GM18873 (cell line): ENCODE results near the gene PANK4.
"Not testable (repeated sequence)": the region's sequence is repeated elsewhere in the genome, so short reads cannot be mapped to it uniquely, and the experiment has no call there.

ENCODE experiments used
- ATAC-seq: cut with Tn5 transposase; IDR thresholded peaks from one replicate; pipeline ENCODE4 v1.9.1; 2021; ENCODE audit warnings: mild to moderate bottlenecking, moderate library complexity, moderate number of reproducible peaks; ENCODE audit not compliant: unreplicated experiment, low FRiP score

The PANK4 gene

DNA sequence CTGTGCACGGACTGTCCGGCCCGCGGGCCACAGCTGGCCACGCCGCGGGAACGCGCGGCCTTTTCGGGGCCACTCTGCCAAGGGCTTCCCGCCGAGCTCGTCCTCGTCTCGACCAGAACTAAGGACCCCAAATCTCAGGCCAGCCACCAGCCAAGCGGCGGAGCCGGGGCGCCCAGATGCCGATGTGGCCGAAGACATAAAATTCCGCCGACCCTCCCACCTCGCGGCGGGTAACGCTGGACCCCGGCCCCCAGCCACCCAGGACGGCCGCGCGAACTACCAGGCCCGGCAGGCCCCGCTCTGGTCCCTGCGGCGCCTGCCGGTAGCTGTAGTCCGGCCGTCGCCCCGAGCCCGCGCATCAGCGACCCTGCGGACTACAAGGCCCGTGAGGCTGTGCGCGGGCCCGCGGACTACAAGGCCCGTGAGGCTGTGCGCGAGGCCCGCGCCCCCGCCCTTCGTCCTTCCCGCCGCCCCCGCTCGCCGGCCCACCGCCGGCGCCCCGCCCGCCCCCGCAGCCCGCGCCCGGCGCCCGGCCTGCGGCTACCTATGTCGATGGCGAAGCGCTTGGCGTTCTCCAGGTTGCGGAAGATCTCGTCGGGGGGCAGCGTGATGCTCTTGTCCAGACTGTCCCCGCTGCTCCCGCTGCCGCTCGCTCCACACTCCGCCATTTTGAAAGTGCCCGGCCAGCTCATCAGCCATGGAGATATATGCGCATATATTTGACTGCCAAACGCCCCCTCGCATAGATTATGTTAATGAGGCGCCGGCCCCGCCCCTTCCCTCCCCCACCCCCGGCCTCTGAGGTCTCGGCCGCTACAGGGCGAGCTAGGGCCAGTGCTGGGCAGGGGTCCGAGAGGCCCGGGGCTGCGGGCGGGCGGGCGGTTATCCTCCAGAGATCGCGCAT lies at the start of gene PANK4:
Gene PANK4, minus strand, starts transcription at position 677 of the 904 bp plus-strand sequence. Its CDS starts 9 bp downstream, at position 668.
- peak; percentile 63 for ATAC-seq

DNA sequence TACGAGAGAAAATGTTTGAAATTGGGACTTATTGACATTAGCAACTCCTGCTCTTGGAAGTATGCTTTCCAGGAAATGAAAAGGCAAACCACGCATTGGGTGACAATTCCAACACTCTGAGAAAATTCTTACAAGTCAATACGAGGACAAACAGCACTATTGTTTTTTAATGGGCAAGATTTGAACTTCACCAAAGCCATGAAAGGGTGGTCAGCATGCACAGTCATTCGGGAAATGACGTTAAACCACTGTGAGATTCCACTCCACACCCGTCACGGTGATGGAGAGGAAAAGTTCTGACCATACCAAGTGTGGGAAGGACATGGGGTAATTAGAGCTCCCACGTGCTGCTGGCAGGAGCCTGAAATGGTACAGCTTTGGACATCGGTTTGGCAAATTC lies 48.0 kb upstream of the PANK4 start:
- ATAC-seq: no peak

DNA sequence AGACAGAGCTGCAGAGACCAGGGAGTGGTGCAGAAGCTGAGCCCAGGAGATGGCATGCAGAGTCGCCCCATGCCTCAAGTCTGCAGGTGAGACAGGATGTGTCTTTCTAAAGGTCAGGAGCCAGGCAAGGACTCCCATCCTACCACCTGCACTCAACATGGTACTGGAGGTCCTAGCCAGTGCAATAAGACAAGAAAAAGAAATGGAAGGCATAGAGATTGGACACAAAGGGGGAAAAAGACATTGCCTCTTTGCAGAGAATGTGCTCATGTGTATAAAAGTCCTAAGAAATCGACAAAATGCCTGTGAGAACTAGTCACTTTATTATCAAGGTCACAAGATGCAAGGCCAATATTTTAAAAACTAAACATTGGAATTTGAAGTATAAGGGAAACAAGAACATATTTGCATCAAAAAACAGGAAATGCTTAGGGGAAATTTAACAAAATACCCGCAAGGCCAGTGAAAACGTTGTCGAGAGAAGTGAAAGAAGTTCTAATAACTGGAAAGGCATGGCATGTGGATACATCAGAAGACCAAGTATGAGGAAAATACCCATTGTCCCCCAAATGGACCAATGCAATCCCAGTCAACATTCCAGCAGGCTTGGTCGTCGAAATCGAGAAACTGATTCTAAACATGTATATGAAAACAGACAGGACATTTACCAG lies 47.0 kb upstream of the PANK4 start:
- ATAC-seq: no peak

DNA sequence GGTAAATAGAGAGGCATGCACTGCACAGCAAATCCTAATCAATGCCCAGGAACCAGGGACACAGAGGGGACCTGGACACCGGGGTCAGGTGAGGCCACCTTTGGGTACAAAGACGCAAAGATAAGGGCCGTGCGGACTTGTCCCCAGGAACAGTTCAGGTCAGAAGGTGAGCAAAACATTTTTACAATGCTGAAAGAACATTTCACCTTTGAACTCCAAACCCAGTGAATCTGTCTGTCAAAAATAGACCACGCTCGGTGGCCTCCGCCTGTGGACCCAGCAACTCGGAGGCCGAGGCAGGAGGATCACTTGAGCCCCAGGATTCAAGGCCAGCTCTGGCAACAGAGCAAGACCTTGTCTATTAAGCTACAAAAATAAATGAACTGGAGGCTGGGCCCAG lies 45.0 kb upstream of the PANK4 start:
- no peak for ATAC-seq

DNA sequence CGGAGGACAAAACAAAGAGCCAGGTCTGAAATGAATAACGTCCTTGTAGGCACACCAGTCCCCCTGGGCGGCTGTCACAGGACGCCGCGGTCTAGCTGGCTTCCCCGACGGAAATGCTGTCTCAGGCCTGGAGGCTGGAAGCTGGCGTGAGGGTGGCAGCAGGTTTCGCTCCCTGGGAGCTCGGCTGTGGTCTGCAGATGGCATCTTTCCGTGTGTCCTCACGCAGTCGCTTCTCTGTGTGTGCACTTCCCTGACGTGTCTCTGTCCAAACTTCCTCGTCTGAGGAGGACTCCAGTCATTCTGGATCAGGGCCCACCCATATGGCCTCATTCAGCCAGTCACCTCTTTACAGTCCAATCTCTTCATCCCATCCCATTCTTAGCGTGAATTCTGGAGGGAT lies 43.9 kb upstream of the PANK4 start:
- no peak for ATAC-seq

DNA sequence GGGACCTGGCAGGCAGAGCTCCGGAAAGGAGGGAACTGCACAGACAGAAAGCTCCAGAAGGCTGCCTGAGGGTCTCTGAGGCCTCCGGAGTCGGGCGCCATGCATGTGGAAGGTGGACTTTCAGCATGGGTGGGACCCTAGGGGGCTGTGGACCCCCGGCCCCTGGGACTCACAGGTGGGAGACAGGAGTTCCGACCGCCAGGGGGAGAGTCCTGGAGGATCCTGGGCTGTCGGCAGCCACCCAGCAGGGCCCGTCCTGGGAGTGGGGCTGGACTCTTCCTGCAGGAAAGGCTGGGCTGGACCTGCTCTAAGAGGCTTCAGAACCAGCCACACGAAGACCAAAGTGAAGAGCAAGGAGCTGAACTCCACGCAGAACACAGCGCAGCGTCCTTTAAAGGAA lies 43.3 kb upstream of the PANK4 start:
- not testable (repeated sequence) for ATAC-seq

DNA sequence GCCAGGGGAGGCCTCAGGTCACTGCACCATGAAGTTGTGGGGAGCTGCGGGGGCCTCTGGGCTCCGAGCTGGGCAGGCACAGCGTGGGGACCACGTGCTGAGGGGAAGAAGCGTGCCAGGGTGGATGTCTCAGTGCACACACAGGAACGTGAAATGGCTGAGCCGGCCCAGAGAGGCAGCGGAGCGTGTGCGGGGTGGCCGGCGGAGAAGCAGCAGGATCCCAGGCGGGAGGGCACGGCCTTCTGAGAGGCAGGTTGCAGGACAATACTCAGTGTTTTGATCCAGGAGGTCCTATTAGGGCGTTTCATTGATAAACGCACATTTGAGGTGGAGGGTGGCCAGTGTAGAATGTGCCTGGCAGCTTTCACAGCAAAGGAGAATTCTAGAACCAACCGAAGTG lies 42.7 kb upstream of the PANK4 start:
- ATAC-seq: no peak

DNA sequence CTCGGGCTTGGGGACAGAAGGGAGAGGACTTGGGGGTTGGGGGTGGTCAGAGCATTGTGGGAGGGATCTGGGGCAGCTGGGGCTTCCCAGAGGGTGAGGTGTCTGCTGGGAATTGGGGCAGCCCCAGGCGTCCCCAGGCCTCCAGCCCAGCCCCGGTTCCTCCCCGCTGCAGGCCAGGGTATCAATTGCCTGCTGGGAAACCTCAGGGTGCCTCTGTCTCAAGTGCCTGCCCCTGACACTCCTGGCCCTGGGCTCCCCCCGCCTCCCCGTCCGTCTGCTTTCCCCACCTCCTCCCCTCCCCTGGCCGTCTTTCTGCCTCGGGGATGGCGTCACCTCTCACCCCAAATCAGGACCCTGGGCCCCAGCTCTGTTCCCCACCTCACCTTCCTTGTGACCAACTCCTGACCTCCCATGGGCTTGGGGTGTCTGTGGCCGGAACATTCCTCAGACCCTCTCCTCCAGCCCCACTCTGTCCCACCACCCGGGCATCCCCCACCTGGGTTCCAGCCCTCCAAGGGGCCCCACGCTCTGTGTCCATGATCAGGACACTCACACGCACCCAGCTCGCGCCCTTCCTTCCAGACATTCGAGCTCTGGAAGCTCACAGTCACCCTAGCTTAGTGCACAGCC lies 41.9 kb upstream of the PANK4 start:
- not testable (repeated sequence) for ATAC-seq

DNA sequence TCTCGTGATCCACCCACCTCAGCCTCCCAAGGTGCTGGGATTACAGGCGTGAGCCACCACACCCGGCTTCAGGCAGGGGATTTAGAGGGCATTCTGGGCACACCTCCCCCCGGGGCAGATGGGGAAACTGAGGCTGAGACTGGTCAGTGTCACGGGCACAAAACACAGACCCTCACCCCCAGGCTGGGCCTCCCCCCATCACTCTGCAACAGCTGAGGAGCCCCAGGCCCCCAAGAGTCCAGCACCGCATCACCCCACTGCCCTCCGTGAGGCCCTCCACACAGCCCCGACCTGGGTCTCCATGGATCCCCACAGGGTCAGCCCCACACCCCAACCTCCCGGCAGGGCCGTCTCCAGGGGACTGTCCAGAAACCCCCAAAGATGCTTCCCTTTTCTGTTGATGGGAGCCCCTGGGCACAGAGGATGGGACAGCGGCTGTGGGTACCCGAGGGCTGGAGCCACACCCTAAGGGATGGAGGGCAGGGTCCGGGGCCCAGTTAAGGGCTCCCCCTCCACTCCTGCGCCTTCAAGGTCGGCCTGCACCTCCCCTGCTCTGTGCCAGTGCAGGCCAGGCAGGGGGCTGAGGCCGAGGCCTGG lies 40.8 kb upstream of the PANK4 start:
- no peak for ATAC-seq

DNA sequence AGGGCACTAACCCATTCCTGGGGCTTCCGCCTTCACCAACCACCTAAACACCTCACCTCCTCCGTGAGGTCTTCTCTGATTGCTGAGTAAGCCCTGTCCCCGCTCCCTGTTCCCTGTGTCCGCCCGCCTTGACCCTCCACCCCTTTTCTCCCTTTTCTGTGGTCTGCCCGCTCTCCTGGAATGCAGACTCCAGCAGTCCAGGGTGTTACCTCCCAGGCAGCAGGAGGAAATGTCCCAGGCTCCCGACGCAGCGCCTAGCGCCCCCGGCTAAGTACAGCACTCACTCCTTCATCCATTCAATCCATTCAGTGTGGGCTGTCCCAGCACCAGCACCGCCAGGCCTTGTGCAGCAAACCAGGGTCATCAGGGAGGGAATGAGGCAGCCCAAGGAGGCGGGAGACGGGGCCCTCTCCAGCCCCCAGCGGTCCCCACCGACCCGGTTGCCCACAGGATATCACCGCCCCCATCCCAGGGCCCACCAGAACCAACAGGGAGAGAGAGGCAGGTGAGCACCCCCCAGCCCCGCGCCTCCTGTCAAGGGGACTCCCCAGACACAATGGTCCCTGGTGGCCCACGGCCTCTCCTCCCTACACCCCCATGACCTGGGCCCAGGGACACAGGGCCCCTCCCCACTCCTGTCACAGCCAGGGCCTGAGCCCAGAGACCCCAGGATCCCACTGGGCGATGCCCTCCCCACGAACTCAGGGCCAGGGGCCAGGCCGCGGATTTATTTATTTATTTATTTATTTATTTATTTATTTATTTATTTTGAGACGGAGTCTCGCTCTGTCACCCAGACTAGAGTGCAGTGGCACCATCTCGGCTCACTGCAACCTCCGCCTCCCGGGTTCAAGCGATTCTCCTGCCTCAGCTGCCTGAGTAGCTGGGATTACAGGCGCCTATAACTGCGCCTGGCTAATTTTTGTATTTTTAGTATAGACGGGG lies 40.0 kb upstream of the PANK4 start:
- no peak for ATAC-seq

DNA sequence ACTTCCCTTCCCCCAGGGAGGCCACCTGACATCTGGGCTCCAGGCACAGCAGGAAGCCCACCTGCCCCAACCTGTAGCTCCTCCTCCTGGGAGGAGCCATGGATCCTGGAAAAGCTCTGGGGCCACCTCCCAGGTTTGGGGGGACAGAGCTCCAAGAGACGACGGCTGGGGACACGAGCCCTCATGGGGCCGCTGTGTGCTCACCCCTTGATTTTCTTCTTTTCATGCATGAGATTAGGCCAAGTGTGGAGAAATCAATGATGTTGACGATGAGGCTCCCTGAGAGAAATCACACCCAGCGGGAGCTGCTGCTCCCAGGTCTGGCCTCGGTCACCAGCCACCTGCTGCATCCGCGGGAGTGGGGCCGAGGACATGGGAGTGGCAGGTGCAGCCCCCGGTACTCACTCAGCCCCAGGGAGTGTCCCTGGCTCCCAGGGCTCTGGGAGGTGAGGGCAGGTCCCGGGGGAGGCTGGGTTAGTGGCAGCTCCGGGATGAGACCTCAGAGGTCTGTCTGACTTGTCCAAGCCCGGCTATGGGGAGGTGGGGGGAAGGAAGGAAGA lies 38.5 kb upstream of the PANK4 start:
- ATAC-seq: no peak

DNA sequence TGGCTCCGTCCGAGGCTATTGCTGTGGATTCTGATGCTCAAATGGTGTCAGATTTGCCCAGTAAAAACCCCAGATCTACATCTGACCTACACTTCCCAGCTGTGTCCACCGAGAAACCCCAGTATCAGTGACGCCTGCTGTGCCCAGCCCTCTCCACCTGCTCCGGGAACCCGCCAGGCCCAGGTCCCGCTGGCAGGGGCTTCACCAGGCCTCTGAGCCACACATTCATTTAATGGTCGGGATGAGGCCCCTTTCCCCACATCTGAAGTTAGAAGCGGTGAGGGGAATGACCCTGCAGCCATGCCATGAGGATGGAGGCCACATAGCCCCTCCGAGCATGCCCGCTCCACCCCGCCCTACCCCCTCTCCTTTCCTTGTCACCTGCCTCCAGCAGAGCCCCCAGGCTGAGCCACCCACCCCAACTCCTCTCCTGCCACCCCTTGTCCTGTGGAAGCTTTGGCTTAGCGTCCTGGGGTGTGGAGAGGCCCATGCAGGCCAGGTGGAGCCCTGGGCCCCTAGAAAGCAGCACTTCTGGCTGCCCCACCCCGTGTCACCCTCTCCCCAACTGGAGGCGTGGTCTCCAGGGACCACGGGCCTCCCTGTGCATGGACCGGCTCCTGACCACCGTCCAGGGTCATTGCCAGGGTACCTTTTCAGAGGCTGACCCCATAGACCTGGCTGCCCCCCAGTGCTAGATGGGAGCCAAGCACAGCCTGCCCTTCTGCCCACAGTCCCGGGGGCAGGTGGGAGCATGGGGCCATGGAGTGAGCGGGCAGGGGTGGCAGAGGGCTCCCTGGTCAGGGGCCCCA lies 37.8 kb upstream of the PANK4 start:
- no peak for ATAC-seq

DNA sequence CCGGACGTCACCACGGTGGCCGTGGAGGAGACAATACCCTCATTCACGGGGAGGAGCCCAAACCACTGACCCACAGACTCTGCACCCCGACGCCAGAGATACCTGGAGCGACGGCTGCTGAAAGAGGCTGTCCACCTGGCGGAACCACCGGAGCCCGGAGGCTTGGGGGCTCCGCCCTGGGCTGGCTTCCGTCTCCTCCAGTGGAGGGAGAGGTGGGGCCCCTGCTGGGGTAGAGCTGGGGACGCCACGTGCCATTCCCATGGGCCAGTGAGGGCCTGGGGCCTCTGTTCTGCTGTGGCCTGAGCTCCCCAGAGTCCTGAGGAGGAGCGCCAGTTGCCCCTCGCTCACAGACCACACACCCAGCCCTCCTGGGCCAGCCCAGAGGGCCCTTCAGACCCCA lies 36.8 kb upstream of the PANK4 start:
- no peak for ATAC-seq

DNA sequence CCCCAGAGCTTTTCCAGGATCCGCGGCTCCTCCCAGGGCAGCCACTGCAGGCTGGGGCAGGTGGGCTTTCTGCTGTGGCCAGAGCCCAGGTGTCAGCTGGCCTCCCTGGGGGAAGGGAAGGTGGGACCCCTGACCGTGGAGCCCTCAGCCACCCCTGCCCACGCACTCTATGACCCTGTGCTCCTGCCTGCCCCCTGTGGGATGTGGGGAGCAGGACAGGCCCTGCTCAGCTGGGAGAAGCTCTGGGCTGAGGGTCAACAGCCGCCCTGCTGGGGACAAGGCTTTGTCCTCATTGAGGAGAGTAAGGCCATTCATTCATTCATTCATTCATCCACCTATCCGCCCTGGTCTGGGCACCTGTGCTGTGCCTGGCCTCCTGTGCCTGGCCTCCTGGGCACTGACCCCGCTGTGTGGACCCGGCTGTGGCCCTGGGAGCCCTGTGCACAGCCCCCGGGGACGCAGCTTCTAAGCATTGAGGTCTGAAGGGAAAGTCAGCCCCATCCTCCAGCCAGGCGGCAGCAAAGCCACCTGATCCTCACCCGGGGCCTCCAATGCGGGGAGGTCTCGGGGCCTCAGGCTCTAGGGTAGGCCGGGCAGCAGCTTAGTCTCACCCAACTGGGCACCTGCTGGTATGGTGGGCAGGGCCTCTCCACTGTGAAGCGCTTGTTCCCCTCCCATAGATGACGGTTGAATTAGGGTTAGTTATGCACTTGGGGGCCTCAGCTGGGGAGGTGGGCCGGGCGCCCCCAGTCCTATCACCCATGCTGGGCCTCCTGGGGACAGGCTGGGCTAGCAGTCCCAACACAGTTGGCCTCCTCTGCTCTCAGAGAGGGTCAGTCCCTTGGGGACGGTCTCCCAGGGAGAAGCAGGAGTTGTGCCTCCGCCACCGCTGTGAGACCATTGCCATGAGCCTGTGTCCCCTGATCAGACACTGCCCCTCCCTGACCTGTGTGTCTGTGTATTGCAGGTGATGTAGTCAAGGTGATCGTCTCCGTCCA lies 35.8 kb upstream of the PANK4 start:
- no peak for ATAC-seq

DNA sequence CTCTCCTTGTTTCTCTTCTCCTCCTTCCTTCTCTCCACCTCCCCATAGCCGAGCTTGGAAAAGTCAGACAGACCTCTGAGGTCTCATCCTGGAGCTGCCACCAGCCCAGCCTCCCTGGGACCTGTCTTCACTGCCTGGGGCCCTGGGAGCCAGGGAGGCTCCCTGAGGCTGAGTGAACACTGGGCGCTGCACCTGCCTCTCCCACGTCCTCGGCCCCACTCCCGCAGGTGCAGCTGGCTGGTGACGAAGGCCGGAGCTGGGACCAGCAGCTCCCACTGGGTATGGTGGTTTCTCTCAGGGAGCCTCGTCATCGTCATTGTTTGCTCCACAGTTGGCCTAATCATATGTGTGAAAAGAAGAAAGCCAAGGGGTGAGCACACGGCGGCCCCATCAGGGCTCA lies 35.0 kb upstream of the PANK4 start:
- ATAC-seq: no peak

DNA sequence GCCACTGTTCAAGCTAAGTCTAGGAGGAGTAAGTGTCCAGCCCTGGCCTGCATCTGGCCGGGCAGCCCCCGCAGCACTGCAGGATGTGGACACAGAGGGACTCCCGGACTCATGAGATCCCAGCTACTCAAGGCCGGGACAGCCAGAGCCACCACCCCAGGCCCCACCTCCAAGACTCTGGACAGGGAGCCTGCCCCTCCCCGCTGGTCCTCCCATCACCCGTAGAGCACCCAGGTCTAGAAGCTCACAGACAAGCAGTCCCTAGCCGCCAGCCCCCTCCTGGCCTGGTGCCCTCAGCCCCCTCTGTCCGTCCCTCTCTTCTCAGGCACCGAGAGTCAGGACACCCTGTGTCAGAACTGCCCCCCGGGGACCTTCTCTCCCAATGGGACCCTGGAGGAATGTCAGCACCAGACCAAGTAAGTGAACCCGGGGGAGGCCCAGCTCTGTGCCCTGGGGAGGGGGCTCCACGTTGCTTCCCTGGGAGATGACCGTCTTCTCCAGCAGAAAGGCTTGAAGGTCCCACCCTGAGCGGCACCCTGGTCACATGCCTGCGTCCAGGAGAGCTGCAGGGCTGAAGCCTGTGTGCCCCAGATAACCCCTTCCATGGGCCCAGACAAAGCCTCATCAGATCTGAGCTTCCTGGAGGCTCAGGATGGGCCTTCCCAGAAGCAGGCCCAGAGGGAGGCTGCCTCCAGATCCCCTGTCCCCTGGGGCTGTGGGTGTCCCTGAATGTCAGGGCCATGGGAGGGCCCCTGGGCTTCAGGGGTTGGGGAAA lies 34.1 kb upstream of the PANK4 start:
- no peak for ATAC-seq
